HepG2 (cell line): ENCODE results near the gene TP53I3. TPM values are rescaled to one million over a fixed set of nuclear protein-coding genes. Genes with fewer than 3 reads are reported as not detected.
A peak's percentile ranks its signal among the peaks of the same experiment; 100 is the strongest.

Source experiments
- CREB1 ChIP-seq, 2 experiments: fragments of 450-650 bp in 1 of 2; IDR thresholded peaks; 2 replicates each; pipeline ENCODE4 v1.6.1; 2016 to 2017; ENCODE audit warnings: control low read depth in 1 of 2, mild to moderate bottlenecking in 1 of 2, missing compliant biosample characterization in 1 of 2, missing genetic modification characterization in 1 of 2
- EED ChIP-seq: sonication (generic); formaldehyde crosslinking; IDR thresholded peaks from 2 replicates; pipeline ENCODE4 v1.5.0; 2020; ENCODE audit warnings: mild to moderate bottlenecking, missing genetic modification reagents
- EHMT2 ChIP-seq: fragments of 200-600 bp; sonication (generic); IDR thresholded peaks from 2 replicates; pipeline ENCODE4 v1.7.0; 2017; ENCODE audit warnings: antibody characterized with exemption, low read depth, low read length, borderline replicate concordance
- KDM6A ChIP-seq: IDR thresholded peaks from 2 replicates; pipeline ENCODE4 v1.6.1; 2016; ENCODE audit warnings: low read depth
- KLF16 ChIP-seq, 2 experiments: sonication (generic) in 1 of 2; formaldehyde crosslinking in 1 of 2; IDR thresholded peaks; 2 replicates each; pipeline versions ENCODE4 v1.6.1 to v1.8.0; 2016 to 2023; ENCODE audit warnings: missing genetic modification reagents in 2 of 2, missing compliant biosample characterization in 1 of 2
- MTA1 ChIP-seq: sonication (generic); formaldehyde crosslinking; IDR thresholded peaks from 2 replicates; pipeline ENCODE4 v1.4.0; 2020; ENCODE audit warnings: missing genetic modification reagents, mild to moderate bottlenecking, borderline replicate concordance
- NFIC ChIP-seq: IDR thresholded peaks from 2 replicates; pipeline ENCODE4 v1.6.1; 2012; ENCODE audit warnings: mild to moderate bottlenecking, low read length, inconsistent platforms
- SP1 ChIP-seq, 2 experiments: fragments of 450-650 bp in 1 of 2; sonication (generic) in 1 of 2; formaldehyde crosslinking in 1 of 2; IDR thresholded peaks; 2 replicates each; pipeline versions ENCODE4 v1.4.0 to v1.6.1; 2016 to 2020; ENCODE audit warnings: missing genetic modification reagents in 1 of 2
- STAG1 ChIP-seq: sonication (generic); formaldehyde crosslinking; IDR thresholded peaks from 2 replicates; pipeline ENCODE4 v1.4.0; 2020; ENCODE audit warnings: missing genetic modification reagents
- ZEB1 ChIP-seq: IDR thresholded peaks from 2 replicates; pipeline ENCODE4 v1.6.1; 2012; ENCODE audit warnings: mild to moderate bottlenecking, low read depth, inconsistent platforms; ENCODE audit not compliant: insufficient replicate concordance
- ZFP36L1 ChIP-seq: sonication (generic); formaldehyde crosslinking; IDR thresholded peaks from 2 replicates; pipeline ENCODE4 v1.8.0; 2022; ENCODE audit warnings: mild to moderate bottlenecking, missing genetic modification reagents, moderate library complexity
- ZNF331 ChIP-seq: sonication (generic); formaldehyde crosslinking; IDR thresholded peaks from 2 replicates; pipeline ENCODE4 v1.4.0; 2020; ENCODE audit warnings: missing genetic modification reagents
- ZNF33A ChIP-seq: sonication (generic); formaldehyde crosslinking; IDR thresholded peaks from 2 replicates; pipeline ENCODE4 v1.5.1; 2020; ENCODE audit warnings: missing genetic modification reagents, mild to moderate bottlenecking, moderate library complexity, borderline replicate concordance
- ZNF780A ChIP-seq: sonication (generic); formaldehyde crosslinking; IDR thresholded peaks from 2 replicates; pipeline ENCODE4 v1.8.0; 2022; ENCODE audit warnings: mild to moderate bottlenecking, missing genetic modification reagents, moderate library complexity
- ZNF792 ChIP-seq: IDR thresholded peaks from 2 replicates; pipeline ENCODE4 v1.6.1; 2016
- ZSCAN30 ChIP-seq: sonication (generic); formaldehyde crosslinking; IDR thresholded peaks from 2 replicates; pipeline ENCODE4 v1.5.0; 2020; ENCODE audit warnings: mild to moderate bottlenecking, missing genetic modification reagents
- polyA plus RNA-seq, 8 experiments: library from polyadenylated mRNA; depleted of rRNA in 3 of 8; stranded (reverse) in 7 of 8; unstranded in 1 of 8; fragments of >200 nt; fragmentation: Illumina TruSeq in 4 of 8; extraction: Trizol in 4 of 8; gene quantifications; 2 replicates each; pipeline versions ENCODE4 v1.2.1 to v1.2.3, GENCODE V29; 2011 to 2016; ENCODE audit warnings: low read depth in 4 of 8, missing spikeins in 1 of 8, mixed read lengths in 1 of 8; ENCODE audit not compliant: insufficient read depth in 1 of 8
- total RNA-seq, 5 experiments: library from RNA; depleted of rRNA; stranded (reverse); fragments of >200 nt; fragmentation: Illumina TruSeq; extraction: Trizol; gene quantifications; 2 replicates each; pipeline ENCODE4 v1.2.3, GENCODE V29; 2016; ENCODE audit warnings: low read depth in 1 of 5
- TF ChIP-seq, protein P1 (sequence below): sonication (generic); formaldehyde crosslinking; IDR thresholded peaks from 2 replicates; pipeline ENCODE4 v1.9.0; 2021; ENCODE audit warnings: mild to moderate bottlenecking, missing genetic modification reagents
- TF ChIP-seq, protein P2 (sequence below): sonication (generic); formaldehyde crosslinking; IDR thresholded peaks from 2 replicates; pipeline ENCODE4 v1.5.0; 2020; ENCODE audit warnings: mild to moderate bottlenecking, missing genetic modification reagents, borderline replicate concordance

The TP53I3 gene
- total and polyA plus RNA-seq, 2 of the 13 experiments (the other 11 are each of a cell fraction or from before 2014, with no cell fraction given): 25.0 to 44.1 TPM

DNA sequence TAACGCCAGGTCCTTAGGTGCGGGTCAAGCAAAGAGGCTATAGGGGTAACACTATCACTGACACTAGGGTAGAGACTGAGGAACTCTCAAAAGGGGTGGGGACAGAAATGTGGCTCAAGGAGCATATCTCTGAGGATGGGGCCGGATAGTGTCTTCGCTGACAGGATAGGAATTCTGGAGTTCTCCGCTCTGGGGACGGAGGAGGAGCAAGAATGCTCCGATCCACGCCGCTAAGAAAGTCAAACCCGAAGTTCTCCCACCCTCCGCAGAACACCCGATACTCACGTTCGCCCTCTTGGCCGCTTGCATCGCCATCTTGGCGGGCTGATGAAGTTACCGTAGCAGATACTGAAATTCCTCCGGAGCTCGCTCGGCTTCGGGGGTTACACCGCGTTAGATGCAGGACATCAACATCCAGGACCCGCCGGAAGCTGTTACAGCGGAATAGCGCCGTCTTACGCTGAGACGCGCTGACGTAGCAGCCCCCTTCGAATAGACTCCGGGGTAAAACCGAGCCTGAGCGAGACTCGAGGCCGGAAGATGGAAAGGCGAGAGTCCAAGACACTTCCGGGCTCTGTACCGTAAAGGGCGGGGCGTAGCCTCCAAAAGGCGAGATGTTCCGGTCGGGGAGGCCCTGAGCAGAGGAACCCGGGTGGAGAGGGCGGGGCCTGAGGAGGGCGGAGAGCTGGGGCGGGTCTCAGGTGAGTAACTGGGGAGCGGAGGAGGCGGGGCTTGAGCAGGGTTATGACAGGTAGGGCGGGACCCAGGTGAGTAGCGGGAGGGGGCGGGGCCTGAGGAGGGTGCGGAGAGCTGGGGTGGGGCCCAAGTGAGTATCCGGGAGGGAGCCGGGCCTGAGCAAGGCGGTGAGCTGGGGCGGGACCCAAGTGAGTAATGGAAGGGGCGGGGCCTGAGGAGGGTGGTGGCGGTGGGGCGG lies 8.5 kb downstream of the TP53I3 start, which contains the start of gene SF3B6 (continued):
- peak; percentile 96 for TF ChIP-seq ZNF331 (CRISPR knock-in tag)
- TF ChIP-seq, protein P1, sequence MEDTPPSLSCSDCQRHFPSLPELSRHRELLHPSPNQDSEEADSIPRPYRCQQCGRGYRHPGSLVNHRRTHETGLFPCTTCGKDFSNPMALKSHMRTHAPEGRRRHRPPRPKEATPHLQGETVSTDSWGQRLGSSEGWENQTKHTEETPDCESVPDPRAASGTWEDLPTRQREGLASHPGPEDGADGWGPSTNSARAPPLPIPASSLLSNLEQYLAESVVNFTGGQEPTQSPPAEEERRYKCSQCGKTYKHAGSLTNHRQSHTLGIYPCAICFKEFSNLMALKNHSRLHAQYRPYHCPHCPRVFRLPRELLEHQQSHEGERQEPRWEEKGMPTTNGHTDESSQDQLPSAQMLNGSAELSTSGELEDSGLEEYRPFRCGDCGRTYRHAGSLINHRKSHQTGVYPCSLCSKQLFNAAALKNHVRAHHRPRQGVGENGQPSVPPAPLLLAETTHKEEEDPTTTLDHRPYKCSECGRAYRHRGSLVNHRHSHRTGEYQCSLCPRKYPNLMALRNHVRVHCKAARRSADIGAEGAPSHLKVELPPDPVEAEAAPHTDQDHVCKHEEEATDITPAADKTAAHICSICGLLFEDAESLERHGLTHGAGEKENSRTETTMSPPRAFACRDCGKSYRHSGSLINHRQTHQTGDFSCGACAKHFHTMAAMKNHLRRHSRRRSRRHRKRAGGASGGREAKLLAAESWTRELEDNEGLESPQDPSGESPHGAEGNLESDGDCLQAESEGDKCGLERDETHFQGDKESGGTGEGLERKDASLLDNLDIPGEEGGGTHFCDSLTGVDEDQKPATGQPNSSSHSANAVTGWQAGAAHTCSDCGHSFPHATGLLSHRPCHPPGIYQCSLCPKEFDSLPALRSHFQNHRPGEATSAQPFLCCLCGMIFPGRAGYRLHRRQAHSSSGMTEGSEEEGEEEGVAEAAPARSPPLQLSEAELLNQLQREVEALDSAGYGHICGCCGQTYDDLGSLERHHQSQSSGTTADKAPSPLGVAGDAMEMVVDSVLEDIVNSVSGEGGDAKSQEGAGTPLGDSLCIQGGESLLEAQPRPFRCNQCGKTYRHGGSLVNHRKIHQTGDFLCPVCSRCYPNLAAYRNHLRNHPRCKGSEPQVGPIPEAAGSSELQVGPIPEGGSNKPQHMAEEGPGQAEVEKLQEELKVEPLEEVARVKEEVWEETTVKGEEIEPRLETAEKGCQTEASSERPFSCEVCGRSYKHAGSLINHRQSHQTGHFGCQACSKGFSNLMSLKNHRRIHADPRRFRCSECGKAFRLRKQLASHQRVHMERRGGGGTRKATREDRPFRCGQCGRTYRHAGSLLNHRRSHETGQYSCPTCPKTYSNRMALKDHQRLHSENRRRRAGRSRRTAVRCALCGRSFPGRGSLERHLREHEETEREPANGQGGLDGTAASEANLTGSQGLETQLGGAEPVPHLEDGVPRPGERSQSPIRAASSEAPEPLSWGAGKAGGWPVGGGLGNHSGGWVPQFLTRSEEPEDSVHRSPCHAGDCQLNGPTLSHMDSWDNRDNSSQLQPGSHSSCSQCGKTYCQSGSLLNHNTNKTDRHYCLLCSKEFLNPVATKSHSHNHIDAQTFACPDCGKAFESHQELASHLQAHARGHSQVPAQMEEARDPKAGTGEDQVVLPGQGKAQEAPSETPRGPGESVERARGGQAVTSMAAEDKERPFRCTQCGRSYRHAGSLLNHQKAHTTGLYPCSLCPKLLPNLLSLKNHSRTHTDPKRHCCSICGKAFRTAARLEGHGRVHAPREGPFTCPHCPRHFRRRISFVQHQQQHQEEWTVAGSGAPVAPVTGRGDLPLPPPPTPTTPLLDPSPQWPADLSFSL (CRISPR knock-in tag): no peak
- no peak for TF ChIP-seq SP1 (IDR thresholded peaks at IDR 0.05)
- peak; percentile 98 for TF ChIP-seq SP1 (CRISPR knock-in tag; IDR thresholded peaks at IDR 0.05)
- TF ChIP-seq EED: no peak
- peak; percentile 96 for TF ChIP-seq ZNF792 (CRISPR knock-in tag)
- peak; percentile 96 for TF ChIP-seq CREB1 (IDR thresholded peaks at IDR 0.05)
- peak; percentile 99 for TF ChIP-seq CREB1 (CRISPR knock-in tag; IDR thresholded peaks at IDR 0.05)
- no peak; the same call in 1 of the 2 replicates for TF ChIP-seq NFIC
- peak; percentile 98 for TF ChIP-seq ZEB1
- peak; percentile 49; the same call in 1 of the 2 replicates for TF ChIP-seq KDM6A (CRISPR knock-in tag)
- 0 out of 2 replicates have a peak, but pooled peaks have one; percentile 69 for TF ChIP-seq MTA1 (CRISPR knock-in tag)
- no peak for TF ChIP-seq ZNF33A
- peak in 1 of 2 experiments; percentile 98; a peak in 2 of 4 replicates for TF ChIP-seq KLF16 (CRISPR knock-in tag; IDR thresholded peaks at IDR 0.05)
- peak; percentile 86; the same call in 1 of the 2 replicates for TF ChIP-seq ZNF780A (CRISPR knock-in tag)
- TF ChIP-seq EHMT2: no peak
- TF ChIP-seq, protein P2, sequence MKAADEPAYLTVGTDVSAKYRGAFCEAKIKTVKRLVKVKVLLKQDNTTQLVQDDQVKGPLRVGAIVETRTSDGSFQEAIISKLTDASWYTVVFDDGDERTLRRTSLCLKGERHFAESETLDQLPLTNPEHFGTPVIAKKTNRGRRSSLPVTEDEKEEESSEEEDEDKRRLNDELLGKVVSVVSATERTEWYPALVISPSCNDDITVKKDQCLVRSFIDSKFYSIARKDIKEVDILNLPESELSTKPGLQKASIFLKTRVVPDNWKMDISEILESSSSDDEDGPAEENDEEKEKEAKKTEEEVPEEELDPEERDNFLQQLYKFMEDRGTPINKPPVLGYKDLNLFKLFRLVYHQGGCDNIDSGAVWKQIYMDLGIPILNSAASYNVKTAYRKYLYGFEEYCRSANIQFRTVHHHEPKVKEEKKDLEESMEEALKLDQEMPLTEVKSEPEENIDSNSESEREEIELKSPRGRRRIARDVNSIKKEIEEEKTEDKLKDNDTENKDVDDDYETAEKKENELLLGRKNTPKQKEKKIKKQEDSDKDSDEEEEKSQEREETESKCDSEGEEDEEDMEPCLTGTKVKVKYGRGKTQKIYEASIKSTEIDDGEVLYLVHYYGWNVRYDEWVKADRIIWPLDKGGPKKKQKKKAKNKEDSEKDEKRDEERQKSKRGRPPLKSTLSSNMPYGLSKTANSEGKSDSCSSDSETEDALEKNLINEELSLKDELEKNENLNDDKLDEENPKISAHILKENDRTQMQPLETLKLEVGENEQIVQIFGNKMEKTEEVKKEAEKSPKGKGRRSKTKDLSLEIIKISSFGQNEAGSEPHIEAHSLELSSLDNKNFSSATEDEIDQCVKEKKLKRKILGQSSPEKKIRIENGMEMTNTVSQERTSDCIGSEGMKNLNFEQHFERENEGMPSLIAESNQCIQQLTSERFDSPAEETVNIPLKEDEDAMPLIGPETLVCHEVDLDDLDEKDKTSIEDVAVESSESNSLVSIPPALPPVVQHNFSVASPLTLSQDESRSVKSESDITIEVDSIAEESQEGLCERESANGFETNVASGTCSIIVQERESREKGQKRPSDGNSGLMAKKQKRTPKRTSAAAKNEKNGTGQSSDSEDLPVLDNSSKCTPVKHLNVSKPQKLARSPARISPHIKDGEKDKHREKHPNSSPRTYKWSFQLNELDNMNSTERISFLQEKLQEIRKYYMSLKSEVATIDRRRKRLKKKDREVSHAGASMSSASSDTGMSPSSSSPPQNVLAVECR (CRISPR knock-in tag): peak; percentile 96
- no peak; the same call in 1 of the 2 replicates for TF ChIP-seq ZFP36L1 (CRISPR knock-in tag)
- TF ChIP-seq STAG1 (CRISPR knock-in tag): no peak; the same call in 1 of the 2 replicates
- no peak for TF ChIP-seq ZSCAN30 (CRISPR knock-in tag)
